Smooth muscle cell (in vitro differentiated cells): ENCODE results near the gene CLIC5. TPM values are rescaled to one million over a fixed set of nuclear protein-coding genes. Genes with fewer than 3 reads are reported as not detected.

Experiments used
- DNase-seq: peaks from one replicate; lab custom pipeline; 2025; ENCODE audit not compliant: unreplicated experiment; lab: John Stamatoyannopoulos, UW
- H2AFZ ChIP-seq: fragments of 200-600 bp; sonication (generic); 2 replicates; pipeline ENCODE4 v1.6.0; 2016; ENCODE audit warnings: antibody characterized with exemption, low read depth, mild to moderate bottlenecking
- H3F3A ChIP-seq: fragments of 200-600 bp; sonication (generic); 2 replicates; pipeline ENCODE4 v1.6.0; 2017; ENCODE audit warnings: antibody characterized with exemption, low read depth
- H3K27ac ChIP-seq: fragments of 200-600 bp; sonication (generic); 2 replicates; pipeline ENCODE4 v1.5.1; 2016; ENCODE audit warnings: low read depth, mild to moderate bottlenecking
- H3K27me3 ChIP-seq: fragments of 200-600 bp; sonication (generic); 2 replicates; pipeline ENCODE4 v1.6.1; 2016; ENCODE audit warnings: low read depth, mild to moderate bottlenecking
- H3K36me3 ChIP-seq: fragments of 200-600 bp; sonication (generic); 2 replicates; pipeline ENCODE4 v1.5.1; 2016; ENCODE audit warnings: low read depth
- H3K4me1 ChIP-seq: fragments of 200-600 bp; sonication (generic); 2 replicates; pipeline ENCODE4 v1.5.1; 2016; ENCODE audit warnings: low read depth
- H3K4me2 ChIP-seq: fragments of 200-600 bp; sonication (generic); 2 replicates; pipeline ENCODE4 v1.6.0; 2016; ENCODE audit warnings: mild to moderate bottlenecking
- H3K4me3 ChIP-seq: fragments of 200-600 bp; sonication (generic); 2 replicates; pipeline ENCODE4 v1.5.1; 2016; ENCODE audit warnings: mild to moderate bottlenecking
- H3K79me2 ChIP-seq: fragments of 200-600 bp; sonication (generic); 2 replicates; pipeline ENCODE4 v1.6.0; 2016; ENCODE audit warnings: low read depth, mild to moderate bottlenecking
- H3K9ac ChIP-seq: fragments of 200-600 bp; sonication (generic); 2 replicates; pipeline ENCODE4 v1.6.0; 2016; ENCODE audit warnings: low read depth
- H3K9me3 ChIP-seq: fragments of 200-600 bp; sonication (generic); replicated peaks from 2 replicates; pipeline ENCODE4 v1.5.1; 2016; ENCODE audit warnings: low read depth
- H4K20me1 ChIP-seq: fragments of 200-600 bp; sonication (generic); 2 replicates; pipeline ENCODE4 v1.6.0; 2016; ENCODE audit warnings: low read depth
- WGBS: methylation state at CpG from one replicate; pipeline ENCODE4 v1.1.7; 2016; ENCODE audit warnings: low lambda C conversion rate; 5-methylcytosine and 5-hydroxymethylcytosine counted together
- polyA plus RNA-seq: library from polyadenylated mRNA; unstranded; fragments of >200 nt; fragmentation: Nextera tagmentation; extraction: Ambion mirVana; gene quantifications from 2 replicates; pipeline ENCODE4 v1.2.1, GENCODE V29; 2016
- total RNA-seq: library from RNA; depleted of rRNA; stranded (reverse); fragments of >200 nt; gene quantifications from 2 replicates; pipeline ENCODE4 v1.2.3, GENCODE V29; 2014
- TF ChIP-seq, protein P1 (sequence below): fragments of 200-600 bp; sonication (generic); IDR thresholded peaks from 2 replicates; pipeline ENCODE4 v1.5.1; 2017; ENCODE audit warnings: borderline replicate concordance, mild to moderate bottlenecking, antibody characterized with exemption; ENCODE audit not compliant: insufficient read depth, poor library complexity, severe bottlenecking

CLIC5 gene
- total and polyA plus RNA-seq, 2 experiments from 2014 or later: 0.97 to 4.4 TPM

DNA sequence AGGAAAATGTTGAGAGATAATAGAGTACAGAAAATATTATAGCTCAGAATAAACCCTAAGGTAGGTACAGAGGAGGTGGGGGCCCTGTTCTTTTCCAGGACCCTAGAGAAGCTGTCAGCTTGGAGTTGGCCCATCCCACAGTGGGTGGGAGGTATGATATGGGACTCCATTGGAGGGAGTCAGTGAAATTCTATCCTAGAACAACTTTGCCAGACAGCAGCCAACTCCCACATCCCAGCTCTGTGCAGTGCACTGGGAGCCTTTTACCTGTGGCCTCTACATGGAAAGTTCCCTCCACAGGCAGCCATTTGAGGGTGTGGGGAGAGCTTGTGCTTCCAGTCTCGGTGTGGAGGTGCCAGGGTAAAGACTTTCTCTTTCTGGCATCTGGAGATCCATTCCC lies 36.8 kb upstream of the CLIC5 start:
- H3K27ac ChIP-seq: no peak overlapping the region
- no peaks in the 10 kb centered on the region for H4K20me1 ChIP-seq
- H3K4me1 ChIP-seq: peaks cover 5% of the 10 kb centered on the region
- no peaks in the 10 kb centered on the region for H3F3A ChIP-seq
- no peak overlapping the region for H3K9ac ChIP-seq
- no peaks in the 10 kb centered on the region for H3K9me3 ChIP-seq
- 90% methylated on average over 1 of the region's 1 CpG for WGBS
- H3K4me3 ChIP-seq: no peak overlapping the region
- TF ChIP-seq, protein P1, sequence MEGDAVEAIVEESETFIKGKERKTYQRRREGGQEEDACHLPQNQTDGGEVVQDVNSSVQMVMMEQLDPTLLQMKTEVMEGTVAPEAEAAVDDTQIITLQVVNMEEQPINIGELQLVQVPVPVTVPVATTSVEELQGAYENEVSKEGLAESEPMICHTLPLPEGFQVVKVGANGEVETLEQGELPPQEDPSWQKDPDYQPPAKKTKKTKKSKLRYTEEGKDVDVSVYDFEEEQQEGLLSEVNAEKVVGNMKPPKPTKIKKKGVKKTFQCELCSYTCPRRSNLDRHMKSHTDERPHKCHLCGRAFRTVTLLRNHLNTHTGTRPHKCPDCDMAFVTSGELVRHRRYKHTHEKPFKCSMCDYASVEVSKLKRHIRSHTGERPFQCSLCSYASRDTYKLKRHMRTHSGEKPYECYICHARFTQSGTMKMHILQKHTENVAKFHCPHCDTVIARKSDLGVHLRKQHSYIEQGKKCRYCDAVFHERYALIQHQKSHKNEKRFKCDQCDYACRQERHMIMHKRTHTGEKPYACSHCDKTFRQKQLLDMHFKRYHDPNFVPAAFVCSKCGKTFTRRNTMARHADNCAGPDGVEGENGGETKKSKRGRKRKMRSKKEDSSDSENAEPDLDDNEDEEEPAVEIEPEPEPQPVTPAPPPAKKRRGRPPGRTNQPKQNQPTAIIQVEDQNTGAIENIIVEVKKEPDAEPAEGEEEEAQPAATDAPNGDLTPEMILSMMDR: no peak
- no peak overlapping the region for H2AFZ ChIP-seq
- no peaks in the 10 kb centered on the region for H3K79me2 ChIP-seq
- no peaks in the 10 kb centered on the region for H3K36me3 ChIP-seq
- H3K27me3 ChIP-seq: no peaks in the 10 kb centered on the region
- DNase-seq: no peak
- H3K4me2 ChIP-seq: no peak overlapping the region

DNA sequence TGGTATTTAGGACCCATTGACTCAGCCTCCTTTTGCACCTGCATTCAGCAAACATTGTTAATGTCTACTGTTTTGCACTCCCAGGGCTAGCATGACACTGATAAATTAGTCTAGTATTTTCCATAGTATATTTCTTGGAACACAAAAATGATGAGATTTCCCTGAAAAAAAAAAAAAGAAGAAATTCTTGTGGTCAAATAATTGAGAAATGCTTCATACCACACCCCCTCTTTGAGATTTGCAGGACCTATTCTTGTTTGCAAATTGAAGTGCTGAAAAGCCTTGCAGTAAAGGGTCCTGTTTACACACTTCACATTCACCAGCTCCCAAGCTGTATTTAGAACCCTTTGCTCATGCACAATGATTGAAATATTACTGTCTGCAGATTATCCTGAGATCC lies 36.3 kb upstream of the CLIC5 start:
- Histone ChIP-seq H3K4me3 (no peak overlapping the region), H3K9me3 (no peaks in the 10 kb centered on the region), H3F3A (no peaks in the 10 kb centered on the region), H3K36me3 (no peaks in the 10 kb centered on the region), H3K27me3 (no peaks in the 10 kb centered on the region), H3K79me2 (no peaks in the 10 kb centered on the region), H3K4me2 (peak overlapping the region; percentile 12), H3K9ac (no peak overlapping the region), H4K20me1 (no peaks in the 10 kb centered on the region), H2AFZ (no peak overlapping the region), H3K4me1 (peaks cover 5% of the 10 kb centered on the region), H3K27ac (no peak overlapping the region)
- no peak for DNase-seq
- TF ChIP-seq, protein P1: no peak

DNA sequence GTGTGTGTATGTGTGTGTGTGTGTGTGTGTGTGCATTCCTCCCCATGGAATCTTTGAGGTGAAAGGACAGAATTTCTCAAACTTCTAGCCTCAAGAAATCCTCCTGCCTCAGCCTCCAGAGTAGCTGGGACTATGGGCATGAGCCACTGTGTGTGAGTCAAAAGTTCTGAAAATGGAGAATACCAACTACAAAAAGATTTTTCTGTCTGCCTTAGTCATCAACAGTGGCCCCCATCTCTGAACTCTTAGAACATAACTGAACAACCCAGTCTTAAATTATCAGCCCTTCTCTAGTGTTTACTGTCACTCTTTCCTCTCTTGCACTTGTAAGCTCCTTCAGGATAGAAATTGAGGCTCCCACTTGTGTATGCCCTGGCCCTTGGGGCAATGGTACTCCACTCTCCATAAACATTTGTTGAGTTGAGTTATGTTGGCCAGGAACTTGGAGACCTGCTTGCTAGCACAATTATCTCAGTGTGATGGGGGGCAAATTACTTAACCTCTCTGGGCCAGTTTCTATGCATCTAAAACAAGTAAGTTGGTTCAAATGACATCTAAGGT lies 35.3 kb upstream of the CLIC5 start:
- H3K27me3 ChIP-seq: no peaks in the 10 kb centered on the region
- H3K4me2 ChIP-seq: no peak overlapping the region
- no peaks in the 10 kb centered on the region for H3K9me3 ChIP-seq
- TF ChIP-seq, protein P1: no peak
- H3K4me1 ChIP-seq: peaks cover 5% of the 10 kb centered on the region
- no peaks in the 10 kb centered on the region for H3K36me3 ChIP-seq
- H4K20me1 ChIP-seq: no peaks in the 10 kb centered on the region
- H3K27ac ChIP-seq: no peak overlapping the region
- H3K79me2 ChIP-seq: no peaks in the 10 kb centered on the region
- no peaks in the 10 kb centered on the region for H3F3A ChIP-seq
- H3K9ac ChIP-seq: no peak overlapping the region
- H2AFZ ChIP-seq: no peak overlapping the region
- no peak for DNase-seq
- no peak overlapping the region for H3K4me3 ChIP-seq

DNA sequence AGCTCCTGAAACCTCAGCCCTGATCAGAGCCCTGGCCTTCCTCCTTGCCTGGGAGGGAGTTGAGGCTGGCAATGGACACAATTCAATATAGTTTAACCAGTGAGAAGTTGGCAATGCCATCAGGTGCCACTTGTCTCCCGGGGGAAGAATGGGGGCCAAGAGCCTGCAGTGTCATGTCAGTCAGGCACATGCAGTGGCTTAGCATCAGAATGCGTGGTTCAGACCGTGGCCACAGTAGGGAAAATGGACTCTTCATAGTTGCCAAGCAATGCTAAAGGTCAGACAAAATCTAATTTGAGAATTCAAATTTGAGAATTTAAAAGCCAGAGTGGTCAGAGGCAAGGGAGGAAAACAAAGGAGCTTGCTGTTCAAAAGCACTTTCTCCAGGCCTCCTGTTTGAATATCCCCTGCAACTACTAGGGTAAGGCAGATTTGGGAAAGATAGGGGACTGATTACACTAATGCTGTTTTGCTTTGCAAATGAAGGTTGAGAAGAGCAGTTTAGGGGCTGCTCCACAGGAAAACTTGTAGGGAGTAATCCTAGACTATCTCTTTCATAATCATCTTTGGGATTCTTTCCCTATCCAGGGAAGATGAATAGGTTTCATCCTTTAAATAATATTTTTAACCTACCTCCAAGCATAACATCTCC lies 33.1 kb upstream of the CLIC5 start:
- no peak overlapping the region for H3K27ac ChIP-seq
- peaks cover 5% of the 10 kb centered on the region for H3K4me1 ChIP-seq
- H2AFZ ChIP-seq: no peak overlapping the region
- H3K9ac ChIP-seq: no peak overlapping the region
- H3K4me3 ChIP-seq: no peak overlapping the region
- no peaks in the 10 kb centered on the region for H3K27me3 ChIP-seq
- no peaks in the 10 kb centered on the region for H3K79me2 ChIP-seq
- H3K9me3 ChIP-seq: no peaks in the 10 kb centered on the region
- H3K4me2 ChIP-seq: no peak overlapping the region
- no peak for DNase-seq
- H3K36me3 ChIP-seq: no peaks in the 10 kb centered on the region
- H4K20me1 ChIP-seq: no peaks in the 10 kb centered on the region
- TF ChIP-seq, protein P1: no peak
- WGBS: 79% methylated on average over 3 of the region's 3 CpGs
- H3F3A ChIP-seq: no peaks in the 10 kb centered on the region
